GM18499 (cell line): Measurements from ENCODE around the gene TBC1D22A.

Source experiments
- ATAC-seq: cut with Tn5 transposase; IDR thresholded peaks from one replicate; pipeline ENCODE4 v1.9.1; 2021; ENCODE audit warnings: moderate number of reproducible peaks; ENCODE audit not compliant: insufficient read depth, unreplicated experiment

The TBC1D22A gene

GRCh38 chr22:47207387-47207786 lies 444.9 kb downstream of the TBC1D22A start:
- no peak for ATAC-seq

- no peak for ATAC-seq
Observed at GRCh38 chr22:47207846-47208554, 445.6 kb downstream of the TBC1D22A start.

- no peak for ATAC-seq
Observed at GRCh38 chr22:47208630-47209029, 446.2 kb downstream of the TBC1D22A start.

- ATAC-seq: no peak
Observed at GRCh38 chr22:47209040-47209514, 446.6 kb downstream of the TBC1D22A start.

GRCh38 chr22:47209547-47210023 lies 447.1 kb downstream of the TBC1D22A start:
- ATAC-seq: no peak

- no peak for ATAC-seq
Observed at GRCh38 chr22:47210112-47210657, 447.7 kb downstream of the TBC1D22A start.

GRCh38 chr22:47210686-47211085 lies 448.2 kb downstream of the TBC1D22A start:
- no peak for ATAC-seq

GRCh38 chr22:47213571-47214230 lies 451.3 kb downstream of the TBC1D22A start:
- no peak for ATAC-seq

- ATAC-seq: no peak
Observed at GRCh38 chr22:47215851-47216250, 453.4 kb downstream of the TBC1D22A start.

- no peak for ATAC-seq
Observed at GRCh38 chr22:47218671-47219070, 456.2 kb downstream of the TBC1D22A start.

GRCh38 chr22:47219789-47220188 lies 457.3 kb downstream of the TBC1D22A start:
- no peak for ATAC-seq

GRCh38 chr22:47220752-47221151 lies 458.3 kb downstream of the TBC1D22A start:
- ATAC-seq: no peak

- ATAC-seq: no peak
Observed at GRCh38 chr22:47221840-47222615, 459.6 kb downstream of the TBC1D22A start.
